HG02678 (cell line): ENCODE results near the gene FTCDNL1.

ENCODE experiments used
- ATAC-seq: cut with Tn5 transposase; IDR thresholded peaks from one replicate; pipeline ENCODE4 v1.9.1; 2021; ENCODE audit warnings: mild to moderate bottlenecking, moderate library complexity; ENCODE audit not compliant: unreplicated experiment

The FTCDNL1 gene

GRCh38 chr2:199792381-199792780 lies 58.6 kb downstream of the FTCDNL1 start:
- no peak for ATAC-seq

- ATAC-seq = no peak
These were observed 59.7 kb downstream of the FTCDNL1 start for GRCh38 chr2:199791326-199791725.

GRCh38 chr2:199784512-199784911 lies 66.5 kb downstream of the FTCDNL1 start:
- no peak for ATAC-seq

- no peak for ATAC-seq
These were observed 71.4 kb downstream of the FTCDNL1 start for GRCh38 chr2:199779589-199779988.

GRCh38 chr2:199778655-199779054 lies 72.3 kb downstream of the FTCDNL1 start:
- ATAC-seq = no peak

- no peak for ATAC-seq
These were observed 73.1 kb downstream of the FTCDNL1 start for GRCh38 chr2:199777916-199778315.

- ATAC-seq = no peak
These were observed 73.7 kb downstream of the FTCDNL1 start for GRCh38 chr2:199777315-199777714.

- no peak for ATAC-seq
These were observed 75.7 kb downstream of the FTCDNL1 start for GRCh38 chr2:199775267-199775666.

GRCh38 chr2:199772035-199772976 lies 78.7 kb downstream of the FTCDNL1 start:
- ATAC-seq = no peak

- no peak for ATAC-seq
These were observed 80.3 kb downstream of the FTCDNL1 start for GRCh38 chr2:199770716-199771115.

GRCh38 chr2:199765646-199766045 lies 85.3 kb downstream of the FTCDNL1 start:
- ATAC-seq = no peak

GRCh38 chr2:199764273-199764800 lies 86.7 kb downstream of the FTCDNL1 start:
- ATAC-seq = no peak

GRCh38 chr2:199762963-199763362 lies 88.0 kb downstream of the FTCDNL1 start:
- ATAC-seq = no peak

GRCh38 chr2:199760574-199760973 lies 90.4 kb downstream of the FTCDNL1 start:
- no peak for ATAC-seq

GRCh38 chr2:199757233-199757870 lies 93.6 kb downstream of the FTCDNL1 start:
- no peak for ATAC-seq

GRCh38 chr2:199756743-199757142 lies 94.2 kb downstream of the FTCDNL1 start:
- no peak for ATAC-seq

- no peak for ATAC-seq
These were observed 94.8 kb downstream of the FTCDNL1 start for GRCh38 chr2:199756211-199756610.

GRCh38 chr2:199754766-199755165 lies 96.2 kb downstream of the FTCDNL1 start:
- ATAC-seq = no peak

GRCh38 chr2:199751492-199752120 lies 99.4 kb downstream of the FTCDNL1 start:
- no peak for ATAC-seq

GRCh38 chr2:199749571-199749970 lies 101.4 kb downstream of the FTCDNL1 start:
- ATAC-seq = no peak

GRCh38 chr2:199744724-199745123 lies 106.3 kb downstream of the FTCDNL1 start:
- ATAC-seq = no peak
